ENCODE measurements around the gene TERT. TPM values are rescaled to one million over a fixed set of nuclear protein-coding genes. Genes with fewer than 3 reads are reported as not detected.

The TERT gene
- total and polyA plus RNA-seq, 10 of the 15 experiments (the other 5 are each of a cell fraction or from before 2014, with no cell fraction given): 0.08 to 21.5 (median 5.0) TPM

GRCh38 chr5:1240496-1241260, 54.2 kb downstream of the TERT start:
- CTCF ChIA-PET: no interaction called here
- FAIRE-seq: no peak
- no peaks in the 10 kb centered on the region for H3K36me3 ChIP-seq (ENCODE audit: control insufficient read depth in 2 of 2, insufficient read depth in 2 of 2, low read length in 1 of 2)
- H3K4me2 ChIP-seq (ENCODE audit: control insufficient read depth, insufficient read depth): no peak overlapping the region
- H3K27me3 ChIP-seq (replicated peaks in 1 of 2; ENCODE audit: control insufficient read depth in 2 of 2, insufficient read depth in 2 of 2, low read length in 1 of 2): no peaks in the 10 kb centered on the region; a peak in 1 of 4 replicates
- RAD21 ChIA-PET (ENCODE audit: unreplicated experiment): no interaction called here
- H3K9ac ChIP-seq (ENCODE audit: control insufficient read depth, insufficient read depth, low read length): no peak overlapping the region
- no peaks in the 10 kb centered on the region for H3K79me2 ChIP-seq (ENCODE audit: control insufficient read depth, insufficient read depth, low read length)
- SMC1A ChIA-PET (ENCODE audit: uncharacterized antibody, unreplicated experiment): no interaction called here
- no peak for ATAC-seq
- no TSS peak for BruUV-seq (replicated peaks)
- in situ Hi-C loops (cut with MboI): no loop called here
- H4K20me1 ChIP-seq (ENCODE audit: control insufficient read depth, insufficient read depth): no peaks in the 10 kb centered on the region
- 61% methylated on average over 29 of the region's 29 CpGs for WGBS (ENCODE audit: insufficient coverage, insufficient replicate concordance, low lambda C conversion rate, missing lambda C conversion rate)
- H2AFZ ChIP-seq (ENCODE audit: control insufficient read depth, low read depth, low read length): no peak overlapping the region
- intact Hi-C loops (cut with micrococcal nuclease; ENCODE audit: unreplicated experiment): no loop called here
- no peak overlapping the region for H3K27ac ChIP-seq (ENCODE audit: control insufficient read depth, insufficient read depth)
- DNase-seq (ENCODE audit: low read depth, low spot score): no peak
- no peak overlapping the region for H3K4me3 ChIP-seq
- no peaks in the 10 kb centered on the region; the same call in 2 of the 3 replicates for H3K9me3 ChIP-seq (replicated peaks; ENCODE audit: control insufficient read depth, insufficient read depth, low read length)
- H3K4me1 ChIP-seq (ENCODE audit: control insufficient read depth, insufficient read depth, low read length): no peaks in the 10 kb centered on the region
- POLR2A ChIA-PET: no interaction called here
- TF ChIP-seq, protein P1, sequence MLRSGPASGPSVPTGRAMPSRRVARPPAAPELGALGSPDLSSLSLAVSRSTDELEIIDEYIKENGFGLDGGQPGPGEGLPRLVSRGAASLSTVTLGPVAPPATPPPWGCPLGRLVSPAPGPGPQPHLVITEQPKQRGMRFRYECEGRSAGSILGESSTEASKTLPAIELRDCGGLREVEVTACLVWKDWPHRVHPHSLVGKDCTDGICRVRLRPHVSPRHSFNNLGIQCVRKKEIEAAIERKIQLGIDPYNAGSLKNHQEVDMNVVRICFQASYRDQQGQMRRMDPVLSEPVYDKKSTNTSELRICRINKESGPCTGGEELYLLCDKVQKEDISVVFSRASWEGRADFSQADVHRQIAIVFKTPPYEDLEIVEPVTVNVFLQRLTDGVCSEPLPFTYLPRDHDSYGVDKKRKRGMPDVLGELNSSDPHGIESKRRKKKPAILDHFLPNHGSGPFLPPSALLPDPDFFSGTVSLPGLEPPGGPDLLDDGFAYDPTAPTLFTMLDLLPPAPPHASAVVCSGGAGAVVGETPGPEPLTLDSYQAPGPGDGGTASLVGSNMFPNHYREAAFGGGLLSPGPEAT (IDR thresholded peaks at IDR 0.05; ENCODE audit: low read depth): no peak
- TF ChIP-seq EP300 (IDR thresholded peaks at IDR 0.05; ENCODE audit: borderline replicate concordance in 1 of 2, control insufficient read depth in 1 of 2, low read depth in 2 of 2, low read length in 2 of 2) (no peak), RUNX3 (IDR thresholded peaks at IDR 0.05; ENCODE audit: low read length) (no peak), MLLT1 (IDR thresholded peaks at IDR 0.05) (no peak), CHD4 (IDR thresholded peaks at IDR 0.05) (no peak), KDM1A (IDR thresholded peaks at IDR 0.05; ENCODE audit: borderline replicate concordance) (no peak), CBFB (IDR thresholded peaks at IDR 0.05; ENCODE audit: low read depth) (no peak), GATAD2B (conservative IDR thresholded peaks at IDR 0.05; ENCODE audit: low read depth) (no peak), HDAC6 (IDR thresholded peaks at IDR 0.05; ENCODE audit: unreplicated experiment) (no peak), JUNB (IDR thresholded peaks at IDR 0.05) (no peak), SMAD5 (IDR thresholded peaks at IDR 0.05; ENCODE audit: low read depth) (no peak), IKZF2 (IDR thresholded peaks at IDR 0.05) (no peak), ETV6 (conservative IDR thresholded peaks at IDR 0.05 in 1 of 2, IDR thresholded peaks at IDR 0.05 in 1 of 2; ENCODE audit: borderline replicate concordance in 1 of 2, low read depth in 1 of 2) (no peak), BRCA1 (IDR thresholded peaks at IDR 0.05; ENCODE audit: low read depth, low read length) (no peak), SIX5 (IDR thresholded peaks at IDR 0.05; ENCODE audit: low read depth, low read length, severe bottlenecking) (no peak), FOXM1 (IDR thresholded peaks at IDR 0.05; ENCODE audit: low read depth, low read length) (no peak), PAX5 (IDR thresholded peaks at IDR 0.05; ENCODE audit: borderline replicate concordance, low read depth, low read length) (no peak)
- TF ChIP-seq, protein P2, sequence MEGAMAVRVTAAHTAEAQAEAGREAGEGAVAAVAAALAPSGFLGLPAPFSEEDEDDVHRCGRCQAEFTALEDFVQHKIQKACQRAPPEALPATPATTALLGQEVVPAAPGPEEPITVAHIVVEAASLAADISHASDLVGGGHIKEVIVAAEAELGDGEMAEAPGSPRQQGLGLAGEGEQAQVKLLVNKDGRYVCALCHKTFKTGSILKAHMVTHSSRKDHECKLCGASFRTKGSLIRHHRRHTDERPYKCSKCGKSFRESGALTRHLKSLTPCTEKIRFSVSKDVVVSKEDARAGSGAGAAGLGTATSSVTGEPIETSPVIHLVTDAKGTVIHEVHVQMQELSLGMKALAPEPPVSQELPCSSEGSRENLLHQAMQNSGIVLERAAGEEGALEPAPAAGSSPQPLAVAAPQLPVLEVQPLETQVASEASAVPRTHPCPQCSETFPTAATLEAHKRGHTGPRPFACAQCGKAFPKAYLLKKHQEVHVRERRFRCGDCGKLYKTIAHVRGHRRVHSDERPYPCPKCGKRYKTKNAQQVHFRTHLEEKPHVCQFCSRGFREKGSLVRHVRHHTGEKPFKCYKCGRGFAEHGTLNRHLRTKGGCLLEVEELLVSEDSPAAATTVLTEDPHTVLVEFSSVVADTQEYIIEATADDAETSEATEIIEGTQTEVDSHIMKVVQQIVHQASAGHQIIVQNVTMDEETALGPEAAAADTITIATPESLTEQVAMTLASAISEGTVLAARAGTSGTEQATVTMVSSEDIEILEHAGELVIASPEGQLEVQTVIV (IDR thresholded peaks at IDR 0.05; ENCODE audit: borderline replicate concordance, partially characterized antibody): no peak
